ENCODE data around the gene CPNE1. TPM values are rescaled to one million over a fixed set of nuclear protein-coding genes. Genes with fewer than 3 reads are reported as not detected.
"Not testable (repeated sequence)": the region's sequence is repeated elsewhere in the genome, so short reads cannot be mapped to it uniquely, and the experiment has no call there.

The CPNE1 gene
- 205 and 216 TPM in 2 replicates for total RNA-seq (2014; rRNA removed; shearing (Covaris generic); ENCODE audit: low replicate concordance)

DNA sequence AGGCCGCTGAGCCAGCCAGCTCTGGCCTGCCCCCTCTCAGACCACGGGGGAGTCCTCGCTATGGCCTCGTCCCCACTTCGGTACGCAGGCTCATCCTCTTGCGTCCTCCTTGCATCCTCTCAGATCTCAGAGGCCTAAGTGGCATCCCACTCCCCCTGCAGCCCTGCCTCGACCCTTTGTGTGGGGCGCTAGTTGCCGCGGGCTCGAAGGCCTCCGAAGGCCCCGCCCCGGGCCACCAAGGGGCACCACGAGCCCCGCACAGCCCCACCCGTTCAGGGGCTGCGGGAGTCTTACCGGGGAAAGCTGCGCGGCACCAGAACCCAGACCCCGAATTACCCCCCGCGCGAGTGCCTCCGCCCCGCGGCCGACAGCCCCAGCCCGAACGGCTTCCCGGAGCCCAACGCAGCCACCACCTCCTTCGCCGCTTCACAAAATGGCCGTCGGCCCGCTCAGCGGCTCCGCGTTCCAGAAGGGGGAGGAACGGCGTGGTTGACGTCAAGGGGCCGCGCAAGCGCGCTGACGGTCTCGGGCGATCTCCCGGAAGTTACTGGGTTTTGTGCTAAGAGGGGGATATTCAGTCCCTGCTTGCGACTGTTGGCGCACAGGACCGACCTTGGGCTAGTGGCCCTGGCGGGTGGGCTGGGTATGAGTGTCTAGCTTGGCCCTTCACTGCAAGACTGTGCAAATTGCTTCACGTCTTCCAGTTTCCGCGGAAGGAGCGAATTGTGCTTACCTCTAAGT lies at the start of gene CPNE1, which contains the start of gene RBM12:
TSS of gene CPNE1 (minus strand) at position 435 of the 741 bp plus-strand sequence. CDS start 31,977 bp downstream, outside the sequence.
TSS of gene RBM12 (minus strand) at position 435 of the 741 bp plus-strand sequence. CDS start 9,578 bp downstream, outside the sequence.
- H3K9ac ChIP-seq (ENCODE audit: low read length): peak within 1 kb of the TSS; percentile 93
- no peaks in the 10 kb centered on the region for H3K9me2 ChIP-seq (replicated peaks; ENCODE audit: insufficient read depth, low read length)
- no peaks in the 10 kb centered on the region for H3K9me3 ChIP-seq (ENCODE audit: low read length)
- H3K79me2 ChIP-seq (ENCODE audit: low read length): peaks cover 54% of the 10 kb centered on the region
- peaks cover 46% of the 10 kb centered on the region for H3K4me1 ChIP-seq (ENCODE audit: low read length)
- peak within 1 kb of the TSS; percentile 92 for H2AFZ ChIP-seq (ENCODE audit: low read length)
- peak within 1 kb of the TSS; percentile 96 for H3K4me3 ChIP-seq (ENCODE audit: low read length)
- H4K20me1 ChIP-seq (ENCODE audit: insufficient read depth, low read depth, low read length): peaks cover 48% of the 10 kb centered on the region
- H3K27ac ChIP-seq (ENCODE audit: low read length): peak within 1 kb of the TSS; percentile 83
- DNase-seq: peak; percentile 97
- no peaks in the 10 kb centered on the region for H3K27me3 ChIP-seq (ENCODE audit: low read length)
- peaks cover 36% of the 10 kb centered on the region for H3K36me3 ChIP-seq (ENCODE audit: insufficient read depth, low read length)
- H3K4me2 ChIP-seq (ENCODE audit: low read depth, low read length, poor library complexity, severe bottlenecking): peak within 1 kb of the TSS; percentile 96

DNA sequence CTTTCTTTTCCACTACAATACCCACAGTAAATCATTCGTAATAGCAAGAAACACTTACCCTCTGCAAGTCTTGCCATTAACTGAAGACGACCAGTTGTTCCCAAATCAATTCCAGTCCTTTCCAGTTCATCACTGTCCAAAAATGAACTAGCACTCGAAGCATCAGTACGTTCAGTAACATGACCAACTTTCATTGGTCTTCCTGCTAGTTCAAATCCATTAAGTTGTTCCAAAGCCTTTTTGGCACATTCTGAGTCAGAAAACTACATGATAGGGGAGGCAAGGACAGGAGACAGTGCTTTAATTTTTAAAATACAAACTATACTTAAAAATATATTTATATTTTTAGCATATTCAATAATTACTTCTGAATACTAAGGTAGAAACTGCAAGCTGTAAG lies 49.4 kb upstream of the CPNE1 start:
- Histone ChIP-seq H2AFZ (ENCODE audit: low read length) (no peak overlapping the region), H3K9ac (ENCODE audit: low read length) (no peak overlapping the region), H3K4me2 (ENCODE audit: low read depth, low read length, poor library complexity, severe bottlenecking) (no peak overlapping the region), H3K36me3 (ENCODE audit: insufficient read depth, low read length) (peaks cover 85% of the 10 kb centered on the region), H3K9me2 (replicated peaks; ENCODE audit: insufficient read depth, low read length) (no peaks in the 10 kb centered on the region), H3K27me3 (ENCODE audit: low read length) (no peaks in the 10 kb centered on the region), H3K4me1 (ENCODE audit: low read length) (peaks cover 6% of the 10 kb centered on the region; the same call in 1 of the 2 replicates), H3K9me3 (ENCODE audit: low read length) (no peaks in the 10 kb centered on the region), H3K4me3 (ENCODE audit: low read length) (no peak overlapping the region), H3K27ac (ENCODE audit: low read length) (no peak overlapping the region), H4K20me1 (ENCODE audit: insufficient read depth, low read depth, low read length) (peaks cover 50% of the 10 kb centered on the region), H3K79me2 (ENCODE audit: low read length) (peaks cover 76% of the 10 kb centered on the region)
- no peak for DNase-seq

DNA sequence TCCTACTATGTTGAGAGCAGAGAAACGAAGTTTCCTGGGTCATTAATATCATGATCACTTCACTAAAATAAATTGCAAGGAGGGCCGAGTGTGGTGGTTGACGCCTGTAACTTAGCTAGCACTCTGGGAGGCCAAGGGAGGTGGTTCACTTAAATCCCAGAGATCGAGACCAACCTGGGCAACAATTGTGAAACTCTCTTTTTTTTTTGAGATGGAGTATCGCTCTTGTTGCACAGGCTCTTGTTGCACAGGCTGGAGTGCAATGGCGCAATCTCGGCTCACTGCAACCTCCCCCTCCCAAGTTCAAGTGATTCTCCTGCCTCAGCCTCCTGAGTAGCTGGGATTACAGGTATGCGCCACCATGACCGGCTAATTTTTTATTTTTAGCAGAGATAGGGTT lies 48.4 kb upstream of the CPNE1 start:
- H3K36me3 ChIP-seq (ENCODE audit: insufficient read depth, low read length): peaks cover 87% of the 10 kb centered on the region
- H3K9me3 ChIP-seq (ENCODE audit: low read length); H3K4me3 ChIP-seq (ENCODE audit: low read length); H3K27ac ChIP-seq (ENCODE audit: low read length); H3K27me3 ChIP-seq (ENCODE audit: low read length); DNase-seq; H2AFZ ChIP-seq (ENCODE audit: low read length); H3K9ac ChIP-seq (ENCODE audit: low read length); H3K4me2 ChIP-seq (ENCODE audit: low read depth, low read length, poor library complexity, severe bottlenecking); H3K4me1 ChIP-seq (ENCODE audit: low read length); H3K9me2 ChIP-seq (replicated peaks; ENCODE audit: insufficient read depth, low read length): not testable (repeated sequence)
- H4K20me1 ChIP-seq (ENCODE audit: insufficient read depth, low read depth, low read length): peaks cover 58% of the 10 kb centered on the region
- peaks cover 80% of the 10 kb centered on the region for H3K79me2 ChIP-seq (ENCODE audit: low read length)

DNA sequence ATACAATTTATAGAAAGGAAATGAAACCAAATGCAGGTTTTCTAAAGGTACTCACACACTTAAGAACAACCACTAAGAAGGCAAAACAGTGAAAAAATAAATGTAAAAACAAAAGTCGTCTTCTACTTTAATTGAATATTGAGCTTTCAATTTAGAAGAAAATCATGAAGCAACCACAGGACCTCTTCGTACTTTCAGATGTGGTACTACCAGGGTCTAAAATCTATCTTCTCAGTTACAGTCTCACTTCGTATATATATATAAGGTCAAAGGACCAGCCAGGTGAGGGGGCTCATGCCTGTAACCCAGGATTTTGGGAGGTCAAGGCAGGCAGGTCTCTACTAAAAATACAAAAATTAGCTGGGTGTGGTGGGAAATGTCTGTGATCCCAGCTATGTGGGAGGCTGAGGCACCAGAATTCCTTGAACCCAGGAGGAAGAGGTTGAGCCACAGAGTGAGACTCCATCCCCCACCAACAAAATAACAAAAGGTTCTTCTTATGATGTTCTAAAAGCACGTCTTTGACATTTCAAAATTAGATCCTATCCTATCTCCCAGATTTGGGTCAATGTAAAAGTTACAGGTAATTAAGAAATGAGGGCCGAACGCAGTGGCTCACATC lies 47.0 kb upstream of the CPNE1 start:
- no peak for DNase-seq
- H3K9ac ChIP-seq (ENCODE audit: low read length): no peak overlapping the region
- H3K4me2 ChIP-seq (ENCODE audit: low read depth, low read length, poor library complexity, severe bottlenecking): no peak overlapping the region
- H4K20me1 ChIP-seq (ENCODE audit: insufficient read depth, low read depth, low read length): peaks cover 55% of the 10 kb centered on the region
- no peak overlapping the region for H3K4me3 ChIP-seq (ENCODE audit: low read length)
- H3K9me2 ChIP-seq (replicated peaks; ENCODE audit: insufficient read depth, low read length): no peaks in the 10 kb centered on the region
- H3K9me3 ChIP-seq (ENCODE audit: low read length): no peaks in the 10 kb centered on the region
- peaks cover 88% of the 10 kb centered on the region for H3K36me3 ChIP-seq (ENCODE audit: insufficient read depth, low read length)
- H3K4me1 ChIP-seq (ENCODE audit: low read length): peaks cover 6% of the 10 kb centered on the region; the same call in 1 of the 2 replicates
- no peak overlapping the region for H2AFZ ChIP-seq (ENCODE audit: low read length)
- no peak overlapping the region for H3K27ac ChIP-seq (ENCODE audit: low read length)
- no peaks in the 10 kb centered on the region for H3K27me3 ChIP-seq (ENCODE audit: low read length)
- peaks cover 77% of the 10 kb centered on the region for H3K79me2 ChIP-seq (ENCODE audit: low read length)

DNA sequence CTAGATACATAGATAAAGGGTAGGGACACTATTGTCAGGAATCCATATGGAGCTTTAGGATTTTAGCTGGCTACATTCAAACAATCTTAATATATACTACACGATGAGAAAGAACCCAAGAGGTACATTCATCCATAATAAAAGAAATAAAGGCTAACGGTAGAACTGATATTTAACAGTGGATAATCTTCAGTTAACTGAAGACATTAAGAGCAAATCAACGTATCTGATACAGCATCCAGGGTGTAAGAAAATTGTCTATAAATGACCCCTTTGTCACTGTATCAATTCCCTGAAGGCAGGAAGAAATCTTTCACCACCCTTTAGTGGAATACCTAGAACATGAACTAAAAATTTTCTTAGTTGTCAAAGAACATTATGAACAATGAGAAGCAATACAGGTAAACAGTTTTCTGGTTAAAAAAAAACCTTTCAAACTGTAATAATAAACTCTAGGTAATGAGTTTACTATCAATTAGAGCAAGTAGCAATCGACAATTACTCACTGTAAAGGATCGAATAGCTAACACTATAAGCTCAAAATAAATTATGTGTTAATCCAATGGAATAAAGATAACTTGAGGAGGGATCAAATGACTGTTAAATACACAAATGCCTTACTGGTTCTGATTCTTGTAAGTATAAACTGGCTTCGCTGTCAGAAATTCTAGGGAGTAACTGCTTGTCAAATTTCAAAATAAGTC lies 46.3 kb upstream of the CPNE1 start:
- H4K20me1 ChIP-seq (ENCODE audit: insufficient read depth, low read depth, low read length): peaks cover 55% of the 10 kb centered on the region
- no peak overlapping the region for H3K4me2 ChIP-seq (ENCODE audit: low read depth, low read length, poor library complexity, severe bottlenecking)
- DNase-seq: no peak
- no peaks in the 10 kb centered on the region for H3K27me3 ChIP-seq (ENCODE audit: low read length)
- no peak overlapping the region for H3K4me3 ChIP-seq (ENCODE audit: low read length)
- H3K9ac ChIP-seq (ENCODE audit: low read length): no peak overlapping the region
- H3K9me2 ChIP-seq (replicated peaks; ENCODE audit: insufficient read depth, low read length): no peaks in the 10 kb centered on the region
- H3K27ac ChIP-seq (ENCODE audit: low read length): no peak overlapping the region
- H3K36me3 ChIP-seq (ENCODE audit: insufficient read depth, low read length): peaks cover 87% of the 10 kb centered on the region
- H3K4me1 ChIP-seq (ENCODE audit: low read length): peaks cover 6% of the 10 kb centered on the region; the same call in 1 of the 2 replicates
- H2AFZ ChIP-seq (ENCODE audit: low read length): no peak overlapping the region
- no peaks in the 10 kb centered on the region for H3K9me3 ChIP-seq (ENCODE audit: low read length)
- H3K79me2 ChIP-seq (ENCODE audit: low read length): peaks cover 72% of the 10 kb centered on the region

DNA sequence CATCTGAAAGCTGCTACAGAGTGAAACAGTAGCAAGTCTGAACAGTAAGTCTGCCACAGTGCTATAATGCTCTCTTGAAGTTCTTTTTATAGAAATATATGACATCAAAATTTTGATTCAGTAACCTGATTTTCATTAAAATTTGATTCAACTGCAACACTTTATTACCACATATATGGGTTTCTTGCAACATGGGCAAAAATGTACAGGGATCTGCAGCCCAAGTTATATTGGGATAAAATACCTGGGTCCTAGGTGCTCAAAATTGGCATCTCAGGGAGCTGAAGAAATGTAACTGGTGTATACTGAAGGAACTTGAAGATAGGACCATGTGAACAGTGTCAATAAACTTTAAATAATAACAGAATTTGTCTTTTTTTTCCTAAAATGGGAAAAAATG lies 45.3 kb upstream of the CPNE1 start:
- Histone ChIP-seq H2AFZ (ENCODE audit: low read length) (no peak overlapping the region), H3K4me3 (ENCODE audit: low read length) (no peak overlapping the region), H3K4me2 (ENCODE audit: low read depth, low read length, poor library complexity, severe bottlenecking) (no peak overlapping the region), H3K4me1 (ENCODE audit: low read length) (peaks cover 6% of the 10 kb centered on the region; the same call in 1 of the 2 replicates), H3K36me3 (ENCODE audit: insufficient read depth, low read length) (peaks cover 88% of the 10 kb centered on the region), H3K79me2 (ENCODE audit: low read length) (peaks cover 64% of the 10 kb centered on the region), H3K9me2 (replicated peaks; ENCODE audit: insufficient read depth, low read length) (no peaks in the 10 kb centered on the region), H3K27ac (ENCODE audit: low read length) (no peak overlapping the region; the same call in 1 of the 2 replicates), H4K20me1 (ENCODE audit: insufficient read depth, low read depth, low read length) (peaks cover 53% of the 10 kb centered on the region), H3K9me3 (ENCODE audit: low read length) (no peaks in the 10 kb centered on the region), H3K9ac (ENCODE audit: low read length) (no peak overlapping the region), H3K27me3 (ENCODE audit: low read length) (no peaks in the 10 kb centered on the region)
- no peak for DNase-seq

DNA sequence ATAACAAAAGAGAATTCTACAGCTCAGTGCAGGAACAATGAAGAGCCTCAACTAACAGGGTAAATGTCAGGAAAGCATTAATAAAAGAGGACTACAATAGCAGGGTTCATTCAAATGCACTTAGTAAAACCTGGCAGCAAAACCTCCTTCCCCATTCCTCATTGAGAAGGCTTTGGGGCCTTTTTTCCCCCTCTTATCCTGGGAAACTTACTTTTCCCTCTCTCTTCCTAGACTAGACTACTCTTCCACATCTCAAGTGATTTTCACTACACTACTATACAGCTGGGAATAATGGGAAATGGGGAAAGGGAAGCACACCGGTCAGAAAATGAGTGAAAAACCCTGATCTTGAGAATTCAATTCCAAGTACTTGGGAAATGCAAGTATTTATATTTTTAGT lies 44.6 kb upstream of the CPNE1 start:
- DNase-seq: no peak
- Histone ChIP-seq H3K4me2 (ENCODE audit: low read depth, low read length, poor library complexity, severe bottlenecking) (no peak overlapping the region), H3K4me3 (ENCODE audit: low read length) (no peak overlapping the region), H3K9me3 (ENCODE audit: low read length) (no peaks in the 10 kb centered on the region), H4K20me1 (ENCODE audit: insufficient read depth, low read depth, low read length) (peaks cover 52% of the 10 kb centered on the region), H3K9me2 (replicated peaks; ENCODE audit: insufficient read depth, low read length) (no peaks in the 10 kb centered on the region), H3K79me2 (ENCODE audit: low read length) (peaks cover 58% of the 10 kb centered on the region), H3K27me3 (ENCODE audit: low read length) (no peaks in the 10 kb centered on the region), H3K4me1 (ENCODE audit: low read length) (peaks cover 9% of the 10 kb centered on the region; the same call in 1 of the 2 replicates), H3K36me3 (ENCODE audit: insufficient read depth, low read length) (peaks cover 89% of the 10 kb centered on the region), H3K27ac (ENCODE audit: low read length) (no peak overlapping the region), H2AFZ (ENCODE audit: low read length) (no peak overlapping the region), H3K9ac (ENCODE audit: low read length) (no peak overlapping the region)

DNA sequence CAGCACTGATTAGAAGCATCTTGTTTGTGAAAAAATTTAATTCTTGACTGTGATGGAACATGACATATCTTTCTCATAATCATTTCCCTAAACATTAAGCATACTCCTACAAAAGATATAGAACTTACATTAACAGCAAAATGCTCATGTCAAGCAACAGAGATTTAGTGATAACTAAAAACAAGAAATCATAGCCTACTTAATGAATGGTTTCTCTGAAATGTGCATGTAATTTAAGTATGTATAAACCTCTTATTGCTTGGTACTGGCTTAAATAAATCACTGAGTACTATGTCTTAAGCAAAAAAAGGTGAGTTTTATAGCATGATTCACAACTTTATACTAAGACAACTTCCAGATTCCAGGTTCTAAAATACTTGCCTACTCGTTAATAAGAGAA lies 43.8 kb upstream of the CPNE1 start:
- H3K36me3 ChIP-seq (ENCODE audit: insufficient read depth, low read length): peaks cover 88% of the 10 kb centered on the region
- H3K4me2 ChIP-seq (ENCODE audit: low read depth, low read length, poor library complexity, severe bottlenecking): no peak overlapping the region
- no peak overlapping the region for H3K4me3 ChIP-seq (ENCODE audit: low read length)
- H3K27ac ChIP-seq (ENCODE audit: low read length): no peak overlapping the region
- H4K20me1 ChIP-seq (ENCODE audit: insufficient read depth, low read depth, low read length): peaks cover 45% of the 10 kb centered on the region
- no peaks in the 10 kb centered on the region for H3K27me3 ChIP-seq (ENCODE audit: low read length)
- no peaks in the 10 kb centered on the region for H3K9me3 ChIP-seq (ENCODE audit: low read length)
- peaks cover 51% of the 10 kb centered on the region for H3K79me2 ChIP-seq (ENCODE audit: low read length)
- peaks cover 9% of the 10 kb centered on the region; the same call in 1 of the 2 replicates for H3K4me1 ChIP-seq (ENCODE audit: low read length)
- no peak overlapping the region for H3K9ac ChIP-seq (ENCODE audit: low read length)
- no peak for DNase-seq
- H3K9me2 ChIP-seq (replicated peaks; ENCODE audit: insufficient read depth, low read length): no peaks in the 10 kb centered on the region
- no peak overlapping the region for H2AFZ ChIP-seq (ENCODE audit: low read length)
